Tibial nerve (tissue), 4 donors: ENCODE measurements around the gene PVR.

ENCODE experiments used
- CTCF ChIP-seq, 5 experiments: fragments of 200-600 bp in 3 of 5; fragments of 450-650 bp in 2 of 5; sonication (generic) in 3 of 5; IDR thresholded peaks; one replicate each; pipeline ENCODE4 v1.5.1; 2016 to 2019; ENCODE audit warnings: antibody characterized with exemption in 5 of 5, mild to moderate bottlenecking in 3 of 5, moderate library complexity in 2 of 5
- EP300 ChIP-seq, 2 donors: sonication (generic); formaldehyde crosslinking; IDR thresholded peaks; one replicate each; pipeline ENCODE4 v1.6.1; 2017; ENCODE audit warnings: antibody characterized with exemption in 2 of 2, mild to moderate bottlenecking in 1 of 2
- POLR2A ChIP-seq, 2 donors: fragments of 450-650 bp; IDR thresholded peaks; one replicate each; pipeline ENCODE4 v1.6.1; 2017; ENCODE audit warnings: antibody characterized with exemption in 2 of 2, mild to moderate bottlenecking in 2 of 2, moderate library complexity in 2 of 2

DNA sequence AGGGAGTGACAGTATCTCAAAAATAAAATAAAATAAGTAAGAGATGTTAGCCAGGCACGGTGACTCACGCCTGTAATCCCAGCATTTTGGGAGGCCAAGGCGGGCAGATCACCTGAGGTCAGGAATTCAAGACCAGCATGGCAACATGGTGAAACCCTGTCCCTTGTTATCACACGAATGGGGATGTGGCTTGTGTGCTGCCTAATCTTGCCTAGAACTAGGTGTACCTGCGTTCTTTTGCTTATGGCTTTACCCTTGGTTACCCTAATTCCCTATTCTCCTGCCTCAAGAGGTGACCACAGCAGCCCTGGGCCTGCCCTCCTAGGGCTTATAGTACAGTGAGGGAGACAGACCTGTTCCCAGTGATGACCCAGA is 6.3 kb upstream of the PVR start:
- TF ChIP-seq CTCF (IDR thresholded peaks at IDR 0.05) (no peak), POLR2A (IDR thresholded peaks at IDR 0.05) (no peak), EP300 (IDR thresholded peaks at IDR 0.05) (no peak)
